Measurements from ENCODE around the gene ZFP2.
"Not testable (repeated sequence)": the region's sequence is repeated elsewhere in the genome, so short reads cannot be mapped to it uniquely, and the experiment has no call there.

The ZFP2 gene

DNA sequence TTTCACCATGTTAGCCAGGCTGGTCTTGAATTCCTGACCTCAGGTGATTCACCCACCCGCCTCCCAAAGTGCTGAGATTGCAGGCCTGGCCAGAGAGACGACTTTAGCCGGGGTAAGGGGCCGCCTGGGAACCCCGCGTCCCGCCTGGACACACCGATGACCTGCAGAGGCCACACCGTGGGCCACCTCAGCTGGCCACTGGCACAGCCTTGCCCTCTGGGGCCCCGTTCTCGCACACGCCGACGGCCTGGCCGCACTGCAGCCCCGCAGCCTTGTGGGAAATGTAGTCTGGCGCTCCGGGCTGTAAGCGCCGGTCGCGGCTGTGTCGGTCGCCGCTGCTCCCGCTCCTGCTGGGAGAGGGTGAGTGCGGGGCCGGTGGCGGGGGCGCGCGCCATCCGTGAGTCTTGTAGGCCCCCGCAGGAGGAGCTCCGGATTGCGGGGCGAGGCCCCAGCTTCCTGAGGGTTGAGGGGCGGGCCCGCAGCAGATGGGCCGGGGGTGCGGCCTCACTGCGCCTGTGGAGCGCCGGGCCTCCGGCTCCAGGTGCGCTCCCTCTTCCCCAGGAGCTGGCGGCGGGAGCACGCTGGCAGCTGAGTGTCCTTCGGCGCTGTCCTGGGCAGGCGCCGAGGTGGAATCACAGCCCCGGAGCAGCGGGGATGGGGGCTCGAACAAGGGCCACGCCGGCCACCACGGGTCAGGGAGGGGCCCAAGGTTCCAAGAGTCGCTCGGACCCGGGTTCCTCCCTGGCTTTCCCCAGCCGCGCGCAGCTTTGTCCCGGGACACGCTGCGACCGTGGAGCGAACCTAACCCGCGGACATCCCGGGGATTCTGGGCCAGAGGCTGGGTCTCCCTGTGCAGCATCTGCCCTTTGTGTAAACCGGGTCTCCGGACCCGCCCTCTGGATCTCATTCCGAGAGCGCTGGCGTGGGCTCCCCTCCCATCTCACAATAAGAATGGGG lies at the start of gene ZFP2:
TSS of gene ZFP2 (plus strand) at position 299 of the 957 bp plus-strand sequence. CDS start 35,401 bp downstream, outside the sequence.
- DNase-seq (ENCODE audit: low read depth) = peak; percentile 54
- TF ChIP-seq, protein P1, sequence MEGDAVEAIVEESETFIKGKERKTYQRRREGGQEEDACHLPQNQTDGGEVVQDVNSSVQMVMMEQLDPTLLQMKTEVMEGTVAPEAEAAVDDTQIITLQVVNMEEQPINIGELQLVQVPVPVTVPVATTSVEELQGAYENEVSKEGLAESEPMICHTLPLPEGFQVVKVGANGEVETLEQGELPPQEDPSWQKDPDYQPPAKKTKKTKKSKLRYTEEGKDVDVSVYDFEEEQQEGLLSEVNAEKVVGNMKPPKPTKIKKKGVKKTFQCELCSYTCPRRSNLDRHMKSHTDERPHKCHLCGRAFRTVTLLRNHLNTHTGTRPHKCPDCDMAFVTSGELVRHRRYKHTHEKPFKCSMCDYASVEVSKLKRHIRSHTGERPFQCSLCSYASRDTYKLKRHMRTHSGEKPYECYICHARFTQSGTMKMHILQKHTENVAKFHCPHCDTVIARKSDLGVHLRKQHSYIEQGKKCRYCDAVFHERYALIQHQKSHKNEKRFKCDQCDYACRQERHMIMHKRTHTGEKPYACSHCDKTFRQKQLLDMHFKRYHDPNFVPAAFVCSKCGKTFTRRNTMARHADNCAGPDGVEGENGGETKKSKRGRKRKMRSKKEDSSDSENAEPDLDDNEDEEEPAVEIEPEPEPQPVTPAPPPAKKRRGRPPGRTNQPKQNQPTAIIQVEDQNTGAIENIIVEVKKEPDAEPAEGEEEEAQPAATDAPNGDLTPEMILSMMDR (IDR thresholded peaks at IDR 0.05; ENCODE audit: low read length, missing control alignments) = no peak
- peak within 1 kb of the TSS; percentile 64 for H3K4me3 ChIP-seq (replicated peaks; ENCODE audit: low read depth, low read length)

DNA sequence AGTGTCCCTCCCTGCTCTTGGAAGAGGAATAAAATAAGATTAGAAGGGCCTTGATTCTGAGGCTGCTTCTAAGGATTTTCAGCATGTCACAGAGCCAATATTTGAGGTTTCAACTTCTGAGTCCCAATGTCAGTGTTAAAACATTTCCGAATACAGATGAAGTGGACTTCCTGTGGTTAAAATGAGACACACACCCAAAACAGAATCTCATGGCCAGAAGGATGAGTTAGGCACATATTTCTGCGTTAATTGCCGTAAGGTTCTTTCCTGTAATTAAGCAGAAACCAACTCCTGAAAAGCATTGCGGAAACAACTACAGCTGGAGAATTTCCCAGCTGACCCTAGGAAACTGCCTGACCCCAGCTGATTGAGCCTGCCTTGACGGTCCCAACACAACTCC lies 46.4 kb upstream of the ZFP2 start:
- TF ChIP-seq, protein P1 (IDR thresholded peaks at IDR 0.05; ENCODE audit: low read length, missing control alignments) = no peak
- H3K4me3 ChIP-seq (replicated peaks; ENCODE audit: low read depth, low read length) = no peak overlapping the region
- DNase-seq (ENCODE audit: low read depth) = no peak

DNA sequence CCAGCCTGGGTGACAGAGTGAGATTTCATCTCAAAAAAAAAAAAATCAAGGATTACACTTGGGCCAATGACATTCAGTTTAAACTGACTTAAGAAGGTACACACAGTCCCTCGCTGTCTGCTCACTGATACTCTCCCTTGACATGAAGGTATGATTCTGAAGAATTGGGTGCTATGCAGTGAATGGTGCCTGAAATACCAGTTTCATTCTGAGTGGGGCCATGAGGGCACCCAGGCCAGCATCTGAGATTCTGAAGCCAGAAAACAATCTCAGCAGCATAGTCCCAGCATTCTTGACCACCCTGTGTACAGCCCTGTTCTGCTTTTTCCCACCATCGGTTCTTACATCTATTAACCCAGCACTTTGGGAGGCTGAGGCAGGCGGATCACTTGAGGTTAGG lies 43.8 kb upstream of the ZFP2 start:
- DNase-seq (ENCODE audit: low read depth) = no peak
- TF ChIP-seq, protein P1 (IDR thresholded peaks at IDR 0.05; ENCODE audit: low read length, missing control alignments) = no peak
- no peak overlapping the region for H3K4me3 ChIP-seq (replicated peaks; ENCODE audit: low read depth, low read length)

DNA sequence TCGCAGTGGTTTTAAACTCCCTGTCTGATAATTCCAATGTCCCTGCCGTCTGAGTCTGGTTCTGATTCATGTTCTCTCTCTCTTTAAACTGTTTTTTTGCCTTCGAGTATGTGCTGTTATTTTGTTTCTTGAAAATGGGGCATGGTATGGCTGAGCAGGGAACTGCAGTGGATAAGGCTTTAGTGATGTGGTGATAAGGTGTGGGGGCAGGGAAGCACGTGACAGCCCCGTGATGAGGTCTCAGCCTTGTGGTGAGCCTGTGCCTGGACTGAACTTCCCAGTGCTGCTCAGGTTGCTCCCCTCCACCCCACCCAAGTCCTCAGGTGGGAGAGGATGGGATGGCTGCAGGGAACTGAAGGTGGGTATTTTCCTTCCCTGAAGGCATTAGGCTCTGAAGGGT lies 41.4 kb upstream of the ZFP2 start:
- no peak overlapping the region for H3K4me3 ChIP-seq (replicated peaks; ENCODE audit: low read depth, low read length)
- TF ChIP-seq, protein P1 (IDR thresholded peaks at IDR 0.05; ENCODE audit: low read length, missing control alignments) = no peak
- no peak for DNase-seq (ENCODE audit: low read depth)

DNA sequence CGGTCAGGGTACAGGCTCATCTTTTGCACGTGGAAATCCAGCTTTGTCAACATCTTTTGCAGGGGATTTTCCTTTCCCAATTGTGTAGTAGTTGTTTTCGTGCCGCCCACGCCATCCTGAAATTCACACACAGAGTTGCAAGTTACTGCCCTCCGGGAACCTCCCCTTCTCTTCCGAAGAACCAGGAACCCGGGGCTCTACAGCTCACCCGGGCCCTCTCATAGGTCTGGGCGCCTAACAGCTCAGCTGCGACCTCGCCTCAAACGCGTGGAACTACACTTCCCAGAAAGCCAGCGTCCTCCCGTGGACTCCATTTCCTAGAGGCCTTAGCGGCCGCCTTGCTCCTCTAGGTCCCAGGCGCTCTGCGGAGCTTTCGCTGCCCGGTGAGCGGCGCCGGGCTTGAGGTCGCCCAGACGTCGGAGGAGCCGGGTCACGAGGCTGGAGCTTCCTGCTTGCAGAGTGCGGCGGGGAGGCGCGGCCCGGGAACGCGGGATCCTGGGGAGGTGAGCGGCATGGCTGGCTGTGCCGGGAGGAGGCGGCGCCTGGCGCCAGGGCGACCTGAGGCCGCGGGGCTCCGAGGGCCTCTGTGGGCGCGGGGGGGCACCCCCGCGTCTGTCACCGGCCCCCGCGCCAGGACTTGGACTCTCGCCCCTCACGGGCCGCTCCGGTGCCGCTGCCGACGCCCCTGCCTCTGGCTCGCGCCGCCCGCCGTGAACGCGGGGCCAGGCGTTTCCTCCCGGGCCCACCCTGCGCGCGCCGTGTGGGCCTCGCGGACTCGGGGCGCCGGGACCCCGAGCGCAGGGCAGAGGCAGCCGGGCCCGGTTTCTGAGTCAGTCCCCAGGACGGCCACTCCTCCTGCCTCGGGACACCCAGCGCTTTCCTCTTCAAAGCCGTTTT lies 35.8 kb upstream of the ZFP2 start, which contains the start of gene ZNF354B:
TSS of gene ZNF354B (plus strand) at position 329 of the 897 bp plus-strand sequence. CDS start 1,095 bp downstream, outside the sequence.
- peak within 1 kb of the TSS; percentile 63 for H3K4me3 ChIP-seq (replicated peaks; ENCODE audit: low read depth, low read length)
- TF ChIP-seq, protein P1 (IDR thresholded peaks at IDR 0.05; ENCODE audit: low read length, missing control alignments) = no peak
- DNase-seq (ENCODE audit: low read depth) = peak; percentile 97

DNA sequence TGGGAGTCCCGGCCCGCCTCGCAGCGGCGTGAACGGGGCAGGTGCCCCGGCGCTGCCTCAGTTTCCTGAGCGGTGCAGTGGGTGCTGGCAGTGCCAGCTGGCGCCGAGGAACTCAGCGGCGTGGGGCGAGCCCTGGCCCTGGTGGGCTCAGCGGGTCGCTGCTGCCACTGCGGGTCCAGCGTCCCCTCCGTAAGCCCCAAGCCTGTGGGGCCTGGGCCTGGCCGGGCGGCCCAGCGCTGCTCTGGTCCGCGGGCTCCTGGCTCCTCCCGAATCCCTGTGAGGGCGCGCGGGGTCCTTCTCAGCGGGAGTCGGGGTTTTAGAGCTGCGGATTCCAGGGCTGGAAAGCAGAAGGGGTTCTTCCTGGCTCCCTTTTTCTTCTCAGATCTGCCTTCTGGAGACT lies 35.1 kb upstream of the ZFP2 start:
- H3K4me3 ChIP-seq (replicated peaks; ENCODE audit: low read depth, low read length) = peak overlapping the region; percentile 63

DNA sequence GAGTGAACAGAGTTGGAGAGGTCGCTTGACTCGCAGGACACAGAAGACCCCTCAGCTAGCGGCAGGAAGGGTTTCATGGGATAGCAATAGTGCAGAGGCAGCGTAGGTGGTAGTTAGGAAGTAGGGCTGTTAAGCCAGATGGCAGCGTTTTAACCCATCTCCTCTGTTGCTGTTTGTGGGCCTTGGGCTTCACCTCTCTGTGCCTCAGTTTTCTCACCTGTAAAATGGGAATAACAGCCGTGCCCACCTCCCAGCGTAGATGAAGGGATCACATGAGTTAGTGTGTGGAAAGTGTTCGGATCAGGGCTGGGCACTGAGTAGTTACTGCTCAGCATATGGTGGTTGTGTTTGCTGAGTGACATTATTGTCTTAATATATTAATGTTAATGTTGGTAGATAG lies 34.1 kb upstream of the ZFP2 start:
- H3K4me3 ChIP-seq (replicated peaks; ENCODE audit: low read depth, low read length) = peak overlapping the region; percentile 18
- TF ChIP-seq, protein P1 (IDR thresholded peaks at IDR 0.05; ENCODE audit: low read length, missing control alignments) = no peak
- no peak for DNase-seq (ENCODE audit: low read depth)

More for the DNA sequence above, 35.1 kb upstream of the ZFP2 start:
- DNase-seq (ENCODE audit: low read depth) = not testable (repeated sequence)
